ENCODE data around the gene SEMA3C. TPM values are rescaled to one million over a fixed set of nuclear protein-coding genes. Genes with fewer than 3 reads are reported as not detected.
A peak's percentile ranks its signal among the peaks of the same experiment; 100 is the strongest.

SEMA3C gene
- total RNA-seq, 2 donors from 2014 or later = 3.0 to 3.4 TPM

DNA sequence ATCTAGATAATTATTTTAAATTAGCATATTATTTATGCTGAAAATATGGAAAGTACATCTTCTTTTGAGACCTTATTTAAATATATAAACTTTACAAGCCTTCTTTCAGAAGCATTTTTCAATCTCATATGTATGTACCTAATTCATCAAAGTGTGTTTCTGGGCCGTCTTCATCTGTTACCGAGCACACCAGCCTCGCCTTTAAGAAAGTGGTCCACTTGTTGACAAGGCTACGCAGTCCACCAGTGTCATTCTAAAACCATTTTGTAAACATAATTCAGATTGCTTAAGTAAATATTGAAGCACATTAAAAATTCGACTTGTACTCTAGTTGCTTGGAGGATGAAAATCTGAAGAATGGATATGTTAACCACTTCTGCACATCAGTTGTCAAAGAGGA lies 116.3 kb downstream of the SEMA3C start:
- TF ChIP-seq, protein P1, sequence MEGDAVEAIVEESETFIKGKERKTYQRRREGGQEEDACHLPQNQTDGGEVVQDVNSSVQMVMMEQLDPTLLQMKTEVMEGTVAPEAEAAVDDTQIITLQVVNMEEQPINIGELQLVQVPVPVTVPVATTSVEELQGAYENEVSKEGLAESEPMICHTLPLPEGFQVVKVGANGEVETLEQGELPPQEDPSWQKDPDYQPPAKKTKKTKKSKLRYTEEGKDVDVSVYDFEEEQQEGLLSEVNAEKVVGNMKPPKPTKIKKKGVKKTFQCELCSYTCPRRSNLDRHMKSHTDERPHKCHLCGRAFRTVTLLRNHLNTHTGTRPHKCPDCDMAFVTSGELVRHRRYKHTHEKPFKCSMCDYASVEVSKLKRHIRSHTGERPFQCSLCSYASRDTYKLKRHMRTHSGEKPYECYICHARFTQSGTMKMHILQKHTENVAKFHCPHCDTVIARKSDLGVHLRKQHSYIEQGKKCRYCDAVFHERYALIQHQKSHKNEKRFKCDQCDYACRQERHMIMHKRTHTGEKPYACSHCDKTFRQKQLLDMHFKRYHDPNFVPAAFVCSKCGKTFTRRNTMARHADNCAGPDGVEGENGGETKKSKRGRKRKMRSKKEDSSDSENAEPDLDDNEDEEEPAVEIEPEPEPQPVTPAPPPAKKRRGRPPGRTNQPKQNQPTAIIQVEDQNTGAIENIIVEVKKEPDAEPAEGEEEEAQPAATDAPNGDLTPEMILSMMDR (IDR thresholded peaks at IDR 0.05) = no peak
- TF ChIP-seq POLR2A (IDR thresholded peaks at IDR 0.05) = no peak
- 48 to 56% methylated on average over 5 of the region's 5 CpGs for WGBS, 2 donors
- Histone ChIP-seq H3K4me3 (no peak overlapping the region), H3K36me3 (replicated peaks in 1 of 2; ENCODE audit: insufficient read depth in 1 of 2, low read depth in 2 of 2) (no peaks in the 10 kb centered on the region), H3K9me3 (no peaks in the 10 kb centered on the region), H3K27ac (no peak overlapping the region), H3K27me3 (no peaks in the 10 kb centered on the region), H3K4me1 (no peaks in the 10 kb centered on the region)
- ATAC-seq = no peak
- DNase-seq = no peak
- intact Hi-C loops (cut with DNase I) = no loop called here

DNA sequence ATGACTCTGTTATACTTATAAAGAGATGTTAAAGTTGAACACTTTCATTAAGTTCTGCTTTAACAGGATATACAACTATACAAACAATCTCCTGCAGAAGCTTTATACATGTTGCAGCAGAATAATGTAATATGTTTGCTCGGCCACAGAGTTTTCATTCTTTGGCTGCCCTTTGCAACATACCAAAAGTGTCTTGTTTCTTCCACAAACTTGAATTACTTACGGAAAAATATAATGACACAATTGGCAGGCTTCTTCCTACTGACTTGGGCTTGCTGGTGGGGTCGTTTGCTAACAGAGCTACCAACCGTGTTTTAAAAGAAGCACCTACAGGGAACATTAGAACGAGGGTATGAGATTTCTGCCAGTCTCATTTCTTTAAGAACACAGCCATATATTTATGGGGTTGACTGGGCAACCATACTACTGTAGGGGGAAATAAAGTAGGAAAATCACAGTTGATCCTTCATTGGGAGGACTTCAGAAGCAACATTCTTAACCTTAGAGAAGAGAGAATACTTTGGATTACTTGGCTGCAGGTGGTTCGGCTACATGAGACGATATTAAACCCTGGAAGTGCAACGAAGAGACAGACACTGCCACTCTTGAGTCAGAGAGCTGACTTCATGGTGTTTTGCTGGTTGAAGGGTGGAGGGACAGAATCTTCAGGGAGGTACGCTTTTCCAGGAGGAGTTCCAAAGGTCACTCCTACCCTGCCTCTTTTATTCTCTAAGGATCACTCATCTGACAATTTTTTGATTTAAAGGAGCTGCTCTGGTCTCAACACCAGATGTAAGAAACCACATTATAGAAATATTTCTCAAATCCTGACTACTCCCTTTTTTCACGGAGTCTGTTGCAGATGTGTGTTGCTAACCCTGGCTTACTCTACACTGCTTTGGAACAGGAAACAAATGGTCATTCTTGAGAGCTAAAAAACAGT lies 123.9 kb downstream of the SEMA3C start:
- Histone ChIP-seq H3K27ac (no peak overlapping the region), H3K9me3 (no peaks in the 10 kb centered on the region), H3K4me3 (no peak overlapping the region), H3K36me3 (replicated peaks in 1 of 2; ENCODE audit: insufficient read depth in 1 of 2, low read depth in 2 of 2) (no peaks in the 10 kb centered on the region), H3K4me1 (no peaks in the 10 kb centered on the region), H3K27me3 (no peaks in the 10 kb centered on the region)
- no peak for ATAC-seq
- intact Hi-C loops (cut with DNase I) = no loop called here
- TF ChIP-seq, protein P1 (IDR thresholded peaks at IDR 0.05) = no peak
- TF ChIP-seq POLR2A (IDR thresholded peaks at IDR 0.05) = no peak
- DNase-seq = peak in 1 of 4 donors; percentile 3
- WGBS, 2 donors = 70 to 73% methylated on average over 10 of the region's 10 CpGs

DNA sequence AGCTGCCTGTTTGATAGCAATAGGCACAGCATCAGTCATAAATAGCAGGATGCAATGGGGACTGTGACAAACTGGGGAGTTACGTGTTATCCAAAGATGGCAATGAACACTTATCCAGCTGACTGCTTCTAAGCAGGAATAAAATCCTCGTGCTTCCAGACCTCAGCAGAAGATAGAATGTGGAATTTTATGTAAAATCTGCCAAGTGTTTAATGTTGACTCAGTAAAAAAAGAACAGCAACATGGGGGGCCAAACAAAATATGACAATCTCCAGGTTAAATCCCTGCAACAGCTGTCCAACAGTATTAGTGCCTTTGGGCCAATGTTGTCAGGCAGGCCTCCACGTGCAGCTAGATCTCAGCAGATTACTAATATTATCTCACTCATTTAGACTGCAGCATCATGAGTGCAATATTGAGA lies 127.3 kb downstream of the SEMA3C start:
- no peaks in the 10 kb centered on the region for H3K4me1 ChIP-seq
- no peaks in the 10 kb centered on the region for H3K27me3 ChIP-seq
- no peak overlapping the region for H3K4me3 ChIP-seq
- DNase-seq = no peak
- H3K36me3 ChIP-seq (replicated peaks in 1 of 2; ENCODE audit: insufficient read depth in 1 of 2, low read depth in 2 of 2) = no peaks in the 10 kb centered on the region
- no peak for ATAC-seq
- no peak overlapping the region for H3K27ac ChIP-seq
- intact Hi-C loops (cut with DNase I) = no loop called here
- TF ChIP-seq POLR2A (IDR thresholded peaks at IDR 0.05) = no peak
- TF ChIP-seq, protein P1 (IDR thresholded peaks at IDR 0.05) = no peak
- no peaks in the 10 kb centered on the region for H3K9me3 ChIP-seq
- 50 to 62% methylated on average over 3 of the region's 3 CpGs for WGBS, 2 donors

DNA sequence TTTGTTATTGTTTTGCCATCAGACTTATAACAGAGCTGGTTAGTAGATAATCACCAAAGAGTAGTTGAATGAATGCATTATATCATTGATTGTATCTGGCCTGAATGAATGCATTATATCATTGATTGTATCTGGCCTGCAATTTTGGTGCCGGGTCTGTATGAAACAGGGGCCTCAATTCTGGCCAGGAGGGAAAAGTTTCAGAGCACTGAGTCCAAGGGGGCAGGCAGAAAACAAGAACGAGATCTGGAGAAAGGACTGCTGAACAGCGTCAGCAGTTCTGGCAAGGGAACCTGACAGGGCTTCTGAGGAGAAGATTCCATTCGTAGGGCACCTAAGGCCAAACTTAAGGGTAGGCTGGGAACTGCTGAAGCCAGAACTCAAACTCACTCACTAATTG lies 128.0 kb downstream of the SEMA3C start:
- TF ChIP-seq, protein P1 (IDR thresholded peaks at IDR 0.05) = no peak
- TF ChIP-seq POLR2A (IDR thresholded peaks at IDR 0.05) = no peak
- Histone ChIP-seq H3K4me1 (no peaks in the 10 kb centered on the region), H3K36me3 (replicated peaks in 1 of 2; ENCODE audit: insufficient read depth in 1 of 2, low read depth in 2 of 2) (no peaks in the 10 kb centered on the region), H3K4me3 (no peak overlapping the region), H3K9me3 (no peaks in the 10 kb centered on the region), H3K27me3 (no peaks in the 10 kb centered on the region), H3K27ac (no peak overlapping the region)
- no peak for DNase-seq
- ATAC-seq = no peak
- WGBS, 2 donors = 83 to 93% methylated on average over 4 of the region's 4 CpGs
- intact Hi-C loops (cut with DNase I) = no loop called here
